Activated T-helper 17 cell treated with anti-CD3 and anti-CD28 coated beads, Interleukin-2, amount 50 U/mL, for 72 hours (primary cell): Measurements from ENCODE around the gene HEATR5A. TPM values are rescaled to one million over a fixed set of nuclear protein-coding genes. Genes with fewer than 3 reads are reported as not detected.
"Not testable (repeated sequence)": the region's sequence is repeated elsewhere in the genome, so short reads cannot be mapped to it uniquely, and the experiment has no call there.

ENCODE experiments used
- ATAC-seq: fragments of 150-1000 bp; cut with Tn5 transposase; replicated peaks from 2 replicates; pipeline ENCODE4 v1.10.0; 2021; ENCODE audit warnings: mild to moderate bottlenecking, moderate library complexity
- H3K27ac Mint-ChIP-seq: one replicate; pipeline ENCODE4 v1.8.0; 2022; ENCODE audit warnings: mixed read lengths
- H3K27me3 Mint-ChIP-seq: one replicate; pipeline ENCODE4 v1.8.0; 2022; ENCODE audit warnings: mixed read lengths
- H3K36me3 Mint-ChIP-seq: one replicate; pipeline ENCODE4 v1.8.0; 2022; ENCODE audit warnings: low read depth, mild to moderate bottlenecking, mixed read lengths
- H3K4me1 Mint-ChIP-seq: one replicate; pipeline ENCODE4 v1.8.0; 2022; ENCODE audit warnings: mixed read lengths
- H3K4me3 Mint-ChIP-seq: one replicate; pipeline ENCODE4 v1.8.0; 2022; ENCODE audit warnings: mild to moderate bottlenecking, mixed read lengths
- H3K9me3 Mint-ChIP-seq: one replicate; pipeline ENCODE4 v1.8.0; 2022; ENCODE audit warnings: mixed read lengths
- total RNA-seq, 2 donors: library from RNA; stranded (reverse); gene quantifications; one replicate each; pipeline ENCODE4 v1.2.3, GENCODE V29; 2022

HEATR5A gene
- total RNA-seq, 2 donors from 2014 or later, result 16.4 to 23.8 TPM

- H3K27ac Mint-ChIP-seq, result no peak overlapping the region
- H3K36me3 Mint-ChIP-seq, result no peaks in the 10 kb centered on the region
- no peaks in the 10 kb centered on the region for H3K27me3 Mint-ChIP-seq
- H3K9me3 Mint-ChIP-seq, result peaks cover 5% of the 10 kb centered on the region
- no peaks in the 10 kb centered on the region for H3K4me1 Mint-ChIP-seq
- no peak for ATAC-seq
- no peak overlapping the region for H3K4me3 Mint-ChIP-seq
Measured at GRCh38 chr14:31280132-31280870, 140.0 kb downstream of the HEATR5A start.

- Mint-ChIP-seq H3K4me1 (peaks cover 5% of the 10 kb centered on the region), H3K36me3 (no peaks in the 10 kb centered on the region), H3K27me3 (no peaks in the 10 kb centered on the region), H3K4me3 (no peak overlapping the region), H3K27ac (no peak overlapping the region), H3K9me3 (peaks cover 7% of the 10 kb centered on the region)
- no peak for ATAC-seq
Measured at GRCh38 chr14:31278883-31279282, 141.5 kb downstream of the HEATR5A start.

GRCh38 chr14:31277085-31277484, 143.3 kb downstream of the HEATR5A start:
- H3K36me3 Mint-ChIP-seq, result no peaks in the 10 kb centered on the region
- H3K4me3 Mint-ChIP-seq, result no peak overlapping the region
- no peak for ATAC-seq
- no peak overlapping the region for H3K27ac Mint-ChIP-seq
- peaks cover 6% of the 10 kb centered on the region for H3K4me1 Mint-ChIP-seq
- H3K9me3 Mint-ChIP-seq, result peaks cover 8% of the 10 kb centered on the region
- H3K27me3 Mint-ChIP-seq, result no peaks in the 10 kb centered on the region

- not testable (repeated sequence) for H3K9me3 Mint-ChIP-seq, H3K36me3 Mint-ChIP-seq, ATAC-seq, H3K4me3 Mint-ChIP-seq, H3K27ac Mint-ChIP-seq, H3K27me3 Mint-ChIP-seq, H3K4me1 Mint-ChIP-seq
Measured at GRCh38 chr14:31276417-31276816, 143.9 kb downstream of the HEATR5A start.

- Mint-ChIP-seq H3K9me3 (peaks cover 3% of the 10 kb centered on the region), H3K4me1 (peaks cover 6% of the 10 kb centered on the region), H3K36me3 (no peaks in the 10 kb centered on the region), H3K27ac (no peak overlapping the region), H3K27me3 (no peaks in the 10 kb centered on the region), H3K4me3 (no peak overlapping the region)
- ATAC-seq, result no peak
Measured at GRCh38 chr14:31275731-31276130, 144.6 kb downstream of the HEATR5A start.

- no peak overlapping the region for H3K27ac Mint-ChIP-seq
Measured at GRCh38 chr14:31271648-31272047, 148.7 kb downstream of the HEATR5A start.

GRCh38 chr14:31270196-31270772, 150.1 kb downstream of the HEATR5A start:
- H3K36me3 Mint-ChIP-seq, result no peaks in the 10 kb centered on the region
- H3K27ac Mint-ChIP-seq, result no peak overlapping the region
- no peak for ATAC-seq
- peaks cover 6% of the 10 kb centered on the region for H3K4me1 Mint-ChIP-seq
- no peak overlapping the region for H3K4me3 Mint-ChIP-seq
- no peaks in the 10 kb centered on the region for H3K27me3 Mint-ChIP-seq
- peaks cover 3% of the 10 kb centered on the region for H3K9me3 Mint-ChIP-seq

More at GRCh38 chr14:31271648-31272047, 148.7 kb downstream of the HEATR5A start:
- H3K4me1 Mint-ChIP-seq, result peaks cover 6% of the 10 kb centered on the region
- ATAC-seq, result no peak
- no peak overlapping the region for H3K4me3 Mint-ChIP-seq
- H3K9me3 Mint-ChIP-seq, result peaks cover 3% of the 10 kb centered on the region
- H3K36me3 Mint-ChIP-seq, result no peaks in the 10 kb centered on the region
- no peaks in the 10 kb centered on the region for H3K27me3 Mint-ChIP-seq

GRCh38 chr14:31269634-31270195, 150.6 kb downstream of the HEATR5A start:
- Mint-ChIP-seq H3K27me3 (no peaks in the 10 kb centered on the region), H3K9me3 (peaks cover 3% of the 10 kb centered on the region), H3K27ac (no peak overlapping the region), H3K4me1 (peaks cover 6% of the 10 kb centered on the region), H3K36me3 (no peaks in the 10 kb centered on the region), H3K4me3 (no peak overlapping the region)
- no peak for ATAC-seq

GRCh38 chr14:31268216-31268615, 152.1 kb downstream of the HEATR5A start:
- H3K27me3 Mint-ChIP-seq, result no peaks in the 10 kb centered on the region
- ATAC-seq, result no peak
- no peaks in the 10 kb centered on the region for H3K9me3 Mint-ChIP-seq
- H3K27ac Mint-ChIP-seq, result no peak overlapping the region
- no peaks in the 10 kb centered on the region for H3K36me3 Mint-ChIP-seq
- peaks cover 6% of the 10 kb centered on the region for H3K4me1 Mint-ChIP-seq
- H3K4me3 Mint-ChIP-seq, result no peak overlapping the region

GRCh38 chr14:31266437-31267331, 153.7 kb downstream of the HEATR5A start:
- no peaks in the 10 kb centered on the region for H3K9me3 Mint-ChIP-seq
- H3K27ac Mint-ChIP-seq, result no peak overlapping the region
- no peaks in the 10 kb centered on the region for H3K27me3 Mint-ChIP-seq
- no peaks in the 10 kb centered on the region for H3K36me3 Mint-ChIP-seq
- no peak for ATAC-seq
- peaks cover 6% of the 10 kb centered on the region for H3K4me1 Mint-ChIP-seq
- H3K4me3 Mint-ChIP-seq, result no peak overlapping the region

GRCh38 chr14:31265701-31266398, 154.5 kb downstream of the HEATR5A start:
- Mint-ChIP-seq H3K4me1 (peaks cover 6% of the 10 kb centered on the region), H3K36me3 (no peaks in the 10 kb centered on the region), H3K4me3 (no peak overlapping the region), H3K27ac (no peak overlapping the region), H3K9me3 (no peaks in the 10 kb centered on the region), H3K27me3 (no peaks in the 10 kb centered on the region)
- peak; percentile 20 for ATAC-seq

- Mint-ChIP-seq H3K27me3 (no peaks in the 10 kb centered on the region), H3K27ac (no peak overlapping the region), H3K4me3 (no peak overlapping the region), H3K4me1 (peaks cover 6% of the 10 kb centered on the region), H3K9me3 (no peaks in the 10 kb centered on the region), H3K36me3 (no peaks in the 10 kb centered on the region)
- no peak for ATAC-seq
Measured at GRCh38 chr14:31263485-31264133, 156.7 kb downstream of the HEATR5A start.

GRCh38 chr14:31261859-31262731, 158.3 kb downstream of the HEATR5A start:
- ATAC-seq, result no peak
- Mint-ChIP-seq H3K4me3 (no peak overlapping the region), H3K27ac (no peak overlapping the region), H3K36me3 (no peaks in the 10 kb centered on the region), H3K9me3 (no peaks in the 10 kb centered on the region), H3K27me3 (no peaks in the 10 kb centered on the region), H3K4me1 (peaks cover 6% of the 10 kb centered on the region)
